Activated naive CD8-positive, alpha-beta T cell treated with anti-CD3 and anti-CD28 coated beads for 36 hours (primary cell): ENCODE data around the gene ZDHHC11B. TPM values are rescaled to one million over a fixed set of nuclear protein-coding genes. Genes with fewer than 3 reads are reported as not detected.

Experiments
- DNase-seq: peaks from one replicate; pipeline ENCODE4 v3.0.0; 2021
- H3K27ac Mint-ChIP-seq: one replicate; pipeline ENCODE4 v1.8.0; 2022; ENCODE audit warnings: mild to moderate bottlenecking, moderate library complexity, mixed read lengths
- H3K27me3 Mint-ChIP-seq: one replicate; pipeline ENCODE4 v1.8.0; 2022; ENCODE audit warnings: mild to moderate bottlenecking, mixed read lengths
- H3K36me3 Mint-ChIP-seq: one replicate; pipeline ENCODE4 v1.8.0; 2021; ENCODE audit warnings: mild to moderate bottlenecking, mixed read lengths
- H3K4me1 Mint-ChIP-seq: one replicate; pipeline ENCODE4 v1.8.0; 2021; ENCODE audit warnings: mixed read lengths
- H3K4me3 Mint-ChIP-seq: one replicate; pipeline ENCODE4 v1.8.0; 2022; ENCODE audit warnings: mild to moderate bottlenecking, moderate library complexity, mixed read lengths
- H3K9me3 Mint-ChIP-seq: one replicate; pipeline ENCODE4 v1.8.0; 2022; ENCODE audit warnings: mixed read lengths
- total RNA-seq, 2 experiments: library from RNA; stranded (reverse); gene quantifications; one replicate each; pipeline ENCODE4 v1.2.3, GENCODE V29; 2021

The ZDHHC11B gene
- total RNA-seq, 2 experiments from 2014 or later, result not detected

GRCh38 chr5:674630-675011 is 109.9 kb downstream of the ZDHHC11B start:
- no peaks in the 10 kb centered on the region for H3K9me3 Mint-ChIP-seq
- H3K27me3 Mint-ChIP-seq, result peaks cover 19% of the 10 kb centered on the region
- peaks cover 8% of the 10 kb centered on the region for H3K4me1 Mint-ChIP-seq
- H3K4me3 Mint-ChIP-seq, result no peak overlapping the region
- no peaks in the 10 kb centered on the region for H3K36me3 Mint-ChIP-seq
- H3K27ac Mint-ChIP-seq, result no peak overlapping the region
- no peak for DNase-seq

- H3K36me3 Mint-ChIP-seq, result no peaks in the 10 kb centered on the region
- H3K9me3 Mint-ChIP-seq, result no peaks in the 10 kb centered on the region
- peaks cover 19% of the 10 kb centered on the region for H3K27me3 Mint-ChIP-seq
- no peak overlapping the region for H3K27ac Mint-ChIP-seq
- no peak overlapping the region for H3K4me3 Mint-ChIP-seq
- no peak for DNase-seq
- peaks cover 8% of the 10 kb centered on the region for H3K4me1 Mint-ChIP-seq
Measured at GRCh38 chr5:673831-674629, 110.5 kb downstream of the ZDHHC11B start.

- Mint-ChIP-seq H3K4me3 (no peak overlapping the region), H3K4me1 (peaks cover 8% of the 10 kb centered on the region), H3K27ac (no peak overlapping the region), H3K9me3 (no peaks in the 10 kb centered on the region), H3K36me3 (no peaks in the 10 kb centered on the region), H3K27me3 (peaks cover 19% of the 10 kb centered on the region)
- DNase-seq, result no peak
Measured at GRCh38 chr5:673161-673830, 111.2 kb downstream of the ZDHHC11B start.

DNA sequence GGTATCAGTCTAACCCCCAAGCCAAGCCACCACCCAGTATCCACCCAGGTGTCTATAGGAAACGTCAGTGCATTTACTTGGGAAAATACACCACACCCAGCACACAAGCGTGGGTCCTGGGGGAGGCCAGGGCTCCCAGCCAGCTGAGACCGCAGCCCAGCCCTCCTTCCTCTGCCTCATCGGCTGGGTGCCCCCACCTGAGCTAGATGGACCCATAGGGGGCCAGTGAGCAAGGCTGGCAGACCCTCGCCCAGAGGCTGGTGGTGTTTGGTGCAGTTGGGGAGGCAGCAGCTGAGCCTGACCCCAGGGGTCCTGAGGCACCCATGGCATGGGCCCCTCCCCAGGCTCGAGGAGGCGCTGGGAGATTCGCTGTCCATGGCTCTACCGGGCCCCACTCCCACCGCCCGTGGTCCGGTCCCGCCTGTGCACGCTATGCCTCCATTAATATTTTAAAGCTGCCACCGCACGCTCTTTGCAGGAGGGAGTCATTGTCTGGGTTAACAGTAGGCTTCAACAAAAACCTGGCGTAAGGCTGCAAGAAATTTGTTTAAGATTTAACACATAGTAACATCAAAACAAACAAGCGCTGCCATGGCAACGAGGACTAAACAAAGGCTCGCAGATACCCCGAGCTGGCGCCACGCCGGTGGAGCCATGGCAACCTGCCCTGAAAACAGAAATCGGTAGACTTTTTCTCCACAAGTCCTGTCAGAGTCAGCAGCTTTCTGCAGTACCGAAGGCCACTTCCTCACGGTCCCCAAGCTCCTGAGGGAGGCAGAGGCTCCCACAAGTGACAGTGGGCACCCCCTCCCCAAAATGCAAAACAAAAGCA is 112.0 kb downstream of the ZDHHC11B start:
- Mint-ChIP-seq H3K27ac (no peak overlapping the region), H3K9me3 (no peaks in the 10 kb centered on the region), H3K36me3 (peaks cover under 1% of the 10 kb centered on the region), H3K4me1 (peaks cover 8% of the 10 kb centered on the region), H3K27me3 (peaks cover 19% of the 10 kb centered on the region), H3K4me3 (no peak overlapping the region)
- DNase-seq, result peak; percentile 70

DNA sequence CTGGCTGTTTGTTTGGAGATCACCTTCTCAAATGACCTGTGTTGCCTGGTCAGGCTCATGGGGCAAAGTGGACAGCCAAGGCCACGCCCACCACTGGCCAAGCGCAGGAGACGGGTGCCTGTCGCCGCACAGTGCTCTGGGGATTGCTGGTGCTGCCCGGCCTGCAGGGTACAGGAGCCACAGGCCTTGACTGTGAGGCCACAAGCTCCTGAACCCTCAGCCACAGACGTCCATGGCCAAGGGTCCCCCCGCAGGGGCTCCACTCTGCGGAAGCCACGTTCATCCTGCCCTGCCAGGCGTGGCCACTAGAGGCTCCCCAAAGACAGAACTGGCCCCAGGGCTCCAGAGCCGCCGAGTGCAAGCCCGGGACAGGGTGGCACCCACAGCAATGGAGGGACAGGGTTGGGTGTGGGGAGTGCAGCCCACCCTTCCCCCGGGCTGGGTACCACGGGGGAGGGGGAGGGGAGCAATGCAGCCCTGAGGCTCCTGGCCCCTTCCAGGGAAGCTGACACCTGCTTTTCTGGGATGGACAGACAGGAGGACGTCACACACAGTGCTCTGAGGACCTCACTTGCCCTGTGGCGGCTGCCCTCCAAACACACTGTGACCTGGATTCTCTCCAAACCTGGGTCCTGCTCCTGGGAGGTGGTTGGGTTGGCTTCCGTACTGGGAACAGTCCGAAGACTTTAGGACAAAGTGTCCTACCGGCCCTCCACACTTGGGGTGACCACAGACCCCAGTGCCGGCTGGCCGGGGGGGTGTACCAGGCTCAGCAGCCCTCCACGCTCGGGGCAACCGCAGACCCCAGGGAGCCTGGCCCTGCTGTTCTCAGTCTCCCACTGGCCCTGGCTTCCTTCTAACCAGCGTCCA is 112.8 kb downstream of the ZDHHC11B start:
- Mint-ChIP-seq H3K27ac (no peak overlapping the region), H3K27me3 (peaks cover 17% of the 10 kb centered on the region), H3K9me3 (no peaks in the 10 kb centered on the region), H3K4me1 (peaks cover 8% of the 10 kb centered on the region), H3K4me3 (no peak overlapping the region), H3K36me3 (peaks cover 5% of the 10 kb centered on the region)
- peak; percentile 74 for DNase-seq

DNA sequence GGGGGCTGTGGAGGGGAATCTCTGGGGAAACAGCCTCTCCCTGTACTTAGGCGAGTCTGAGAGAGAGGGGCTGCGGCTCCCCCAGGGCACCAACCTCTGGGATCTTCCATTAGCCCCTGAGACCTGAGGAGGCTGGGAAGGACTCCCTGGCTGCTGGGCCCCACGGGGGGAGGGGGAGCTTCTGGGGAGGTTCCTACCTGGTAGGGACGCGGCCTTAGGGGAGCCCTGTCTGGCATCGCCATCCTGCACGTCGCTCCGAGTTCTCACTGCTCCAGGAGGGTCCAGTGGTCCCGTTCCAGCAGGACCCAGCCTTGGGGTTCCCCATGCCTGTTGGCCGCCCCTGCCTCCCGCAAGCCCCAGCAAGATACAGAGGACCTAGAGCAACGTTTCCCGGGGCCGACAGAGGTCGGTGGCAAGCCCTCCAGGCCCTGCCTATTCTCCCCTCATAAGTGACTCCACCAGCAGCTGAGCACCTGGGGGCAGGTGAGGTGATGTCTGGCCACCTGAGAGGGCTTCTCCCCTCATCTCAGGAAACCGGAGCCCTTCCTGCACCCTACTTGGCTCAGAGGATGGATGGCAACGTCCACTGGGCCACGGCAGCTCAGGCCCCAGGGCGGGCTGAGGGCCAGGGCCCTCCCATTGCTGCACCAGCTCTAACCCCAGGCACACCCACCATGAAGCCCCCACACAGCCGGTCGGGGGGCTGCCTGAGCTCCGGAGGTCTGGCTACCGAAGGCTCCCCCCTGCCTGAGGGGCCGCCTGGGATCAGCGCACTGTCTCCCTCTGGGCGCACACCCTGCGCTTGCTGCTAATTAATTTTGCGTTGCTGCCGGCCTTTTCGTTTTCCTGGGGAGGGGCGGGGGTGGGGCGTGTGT is 113.9 kb downstream of the ZDHHC11B start:
- peaks cover 10% of the 10 kb centered on the region for H3K27me3 Mint-ChIP-seq
- peaks cover 8% of the 10 kb centered on the region for H3K4me1 Mint-ChIP-seq
- no peak overlapping the region for H3K27ac Mint-ChIP-seq
- no peaks in the 10 kb centered on the region for H3K9me3 Mint-ChIP-seq
- H3K36me3 Mint-ChIP-seq, result peaks cover 5% of the 10 kb centered on the region
- H3K4me3 Mint-ChIP-seq, result no peak overlapping the region
- DNase-seq, result no peak

DNA sequence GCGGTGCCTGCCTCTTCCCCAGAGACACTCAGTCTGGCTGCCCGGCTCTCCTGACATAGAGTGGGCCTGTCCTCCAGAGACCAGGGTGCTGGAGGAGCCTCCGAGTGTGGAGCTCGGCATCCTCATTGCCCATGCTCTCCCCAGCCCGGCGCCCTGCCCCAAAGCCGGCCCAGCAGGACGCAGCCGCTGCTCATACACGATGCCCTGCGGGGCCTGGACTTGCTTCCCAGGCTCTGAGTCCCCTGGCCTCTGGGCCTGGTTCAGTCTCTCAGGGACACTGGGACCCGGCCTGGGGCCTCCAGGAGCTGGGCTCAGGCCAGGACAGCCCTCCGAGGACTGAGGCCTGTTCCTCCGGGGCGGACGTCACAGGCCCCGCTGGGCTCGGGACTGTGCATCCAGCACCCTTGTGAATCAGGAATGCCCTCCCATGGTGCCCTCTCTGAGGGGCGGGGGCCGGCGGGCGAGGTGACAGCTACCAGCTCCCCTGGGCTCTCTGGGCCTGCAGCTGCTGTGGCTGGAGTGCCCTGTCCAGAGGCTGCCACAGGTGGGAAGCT is 114.6 kb downstream of the ZDHHC11B start:
- DNase-seq, result no peak
- Mint-ChIP-seq H3K27ac (no peak overlapping the region), H3K27me3 (peaks cover 10% of the 10 kb centered on the region), H3K4me1 (peaks cover 8% of the 10 kb centered on the region), H3K4me3 (no peak overlapping the region), H3K36me3 (peaks cover 5% of the 10 kb centered on the region), H3K9me3 (no peaks in the 10 kb centered on the region)

DNA sequence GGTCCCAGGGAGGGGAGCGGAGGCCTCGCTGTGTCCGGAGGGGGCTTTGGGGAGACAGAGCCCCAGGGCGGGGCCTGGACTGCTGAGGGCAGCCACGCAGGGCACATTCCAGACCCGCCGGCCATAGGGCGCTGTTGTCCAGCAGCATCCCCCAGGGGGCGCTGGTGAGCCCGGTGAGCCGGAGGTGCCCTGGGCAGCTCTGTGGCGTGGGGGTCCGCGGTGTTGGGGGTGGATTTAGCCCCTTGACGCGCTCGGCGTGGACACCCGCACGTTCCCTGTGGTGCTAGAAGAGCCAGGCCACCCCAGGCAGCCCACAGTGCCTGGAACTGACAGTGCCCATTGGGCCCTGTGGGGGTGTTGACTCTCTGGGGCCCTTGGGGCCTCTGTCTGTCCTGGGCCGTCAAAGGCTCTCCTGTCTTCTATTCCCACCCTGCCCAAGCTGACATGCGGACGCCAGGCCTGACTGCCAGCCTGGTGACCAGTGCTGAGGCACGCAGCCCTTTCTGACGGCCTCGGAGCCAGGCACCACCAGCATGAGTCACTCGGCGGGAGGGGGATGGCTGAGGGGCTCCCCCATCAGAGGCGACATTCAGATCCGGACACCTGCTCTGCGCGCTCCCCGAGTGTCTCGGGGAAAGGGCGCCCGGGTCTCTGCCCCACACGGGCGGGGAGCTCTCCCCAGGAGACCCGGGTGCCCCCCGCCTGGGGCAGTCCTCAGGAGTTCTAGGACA is 115.3 kb downstream of the ZDHHC11B start:
- H3K36me3 Mint-ChIP-seq, result peaks cover 5% of the 10 kb centered on the region
- peaks cover 10% of the 10 kb centered on the region for H3K27me3 Mint-ChIP-seq
- peak; percentile 48 for DNase-seq
- no peak overlapping the region for H3K4me3 Mint-ChIP-seq
- H3K4me1 Mint-ChIP-seq, result peaks cover 8% of the 10 kb centered on the region
- no peak overlapping the region for H3K27ac Mint-ChIP-seq
- H3K9me3 Mint-ChIP-seq, result no peaks in the 10 kb centered on the region

GRCh38 chr5:668283-668995 is 116.1 kb downstream of the ZDHHC11B start:
- Mint-ChIP-seq H3K4me1 (peaks cover 8% of the 10 kb centered on the region), H3K27ac (no peak overlapping the region)

DNA sequence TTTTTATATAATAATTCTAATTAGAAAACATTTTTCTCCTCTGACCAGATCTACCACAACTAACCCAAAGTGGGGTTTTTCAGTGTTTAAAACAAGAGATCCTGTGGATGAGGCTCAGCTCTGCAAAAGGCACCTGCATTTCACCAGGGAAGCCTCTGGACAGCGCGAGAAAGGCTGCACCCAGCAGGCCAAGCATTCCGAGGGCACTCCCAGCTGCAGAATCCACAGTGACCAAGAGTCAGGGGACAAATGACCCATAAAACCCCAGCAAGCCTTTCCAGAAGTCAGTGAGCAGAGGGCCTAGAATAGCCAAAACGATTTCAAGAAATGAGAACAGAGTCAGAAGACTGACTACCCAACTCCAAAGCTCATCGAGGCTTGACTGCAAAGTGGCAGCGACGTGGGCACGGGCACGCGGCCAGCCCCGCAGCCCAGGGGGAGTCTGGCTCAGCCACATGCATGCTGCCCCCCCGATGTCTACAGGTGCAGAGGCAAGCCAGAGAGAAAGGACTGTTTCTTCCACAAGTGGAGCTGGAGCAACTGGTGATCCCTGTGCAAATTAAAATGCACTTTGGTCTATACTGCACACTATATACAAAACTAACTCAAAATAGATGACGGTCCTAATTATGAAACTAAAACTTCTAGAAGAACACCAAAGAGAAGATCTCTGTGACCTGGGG is 117.6 kb downstream of the ZDHHC11B start:
- Mint-ChIP-seq H3K27me3 (no peaks in the 10 kb centered on the region), H3K4me1 (no peaks in the 10 kb centered on the region), H3K4me3 (no peak overlapping the region), H3K9me3 (no peaks in the 10 kb centered on the region), H3K27ac (no peak overlapping the region), H3K36me3 (peaks cover 12% of the 10 kb centered on the region)
- DNase-seq, result no peak

More at GRCh38 chr5:668283-668995, 116.1 kb downstream of the ZDHHC11B start:
- no peak overlapping the region for H3K4me3 Mint-ChIP-seq
- H3K9me3 Mint-ChIP-seq, result no peaks in the 10 kb centered on the region
- peaks cover 7% of the 10 kb centered on the region for H3K27me3 Mint-ChIP-seq
- DNase-seq, result no peak
- H3K36me3 Mint-ChIP-seq, result peaks cover 7% of the 10 kb centered on the region

- peaks cover 16% of the 10 kb centered on the region for H3K36me3 Mint-ChIP-seq
Measured at GRCh38 chr5:665956-666711, 118.4 kb downstream of the ZDHHC11B start.

More at GRCh38 chr5:665956-666711, 118.4 kb downstream of the ZDHHC11B start:
- DNase-seq, result no peak
- H3K4me1 Mint-ChIP-seq, result no peaks in the 10 kb centered on the region
- H3K9me3 Mint-ChIP-seq, result no peaks in the 10 kb centered on the region
- no peak overlapping the region for H3K27ac Mint-ChIP-seq
- H3K27me3 Mint-ChIP-seq, result no peaks in the 10 kb centered on the region
- H3K4me3 Mint-ChIP-seq, result no peak overlapping the region
